ENCODE results near the gene FAF1. TPM values are rescaled to one million over a fixed set of nuclear protein-coding genes. Genes with fewer than 3 reads are reported as not detected.
"Not testable (repeated sequence)": the region's sequence is repeated elsewhere in the genome, so short reads cannot be mapped to it uniquely, and the experiment has no call there.

FAF1 gene
- total RNA-seq, result 59.7 and 65.3 TPM in 2 replicates

- peak within 1 kb of the TSS; percentile 77 for H3K27ac Mint-ChIP-seq
- peaks cover 6% of the 10 kb centered on the region for H3K36me3 Mint-ChIP-seq (ENCODE audit: low read depth)
Measured at GRCh38 chr1:50959913-50960844, at the start of gene FAF1. TSS of gene FAF1 (minus strand) at chr1:50960267. CDS start at chr1:50959811, 456 bp downstream.

GRCh38 chr1:51009381-51009780, 49.3 kb upstream of the FAF1 start:
- Mint-ChIP-seq H3K27ac (no peak overlapping the region), H3K27me3 (ENCODE audit: low read depth) (peaks cover 20% of the 10 kb centered on the region), H3K9me3 (no peaks in the 10 kb centered on the region)

More at GRCh38 chr1:50959913-50960844, at the start of gene FAF1:
- Mint-ChIP-seq H3K4me1 (ENCODE audit: low read depth) (peaks cover 19% of the 10 kb centered on the region), H3K27me3 (ENCODE audit: low read depth) (no peaks in the 10 kb centered on the region), H3K4me3 (ENCODE audit: low read depth) (peak within 1 kb of the TSS; percentile 87), H3K9me3 (no peaks in the 10 kb centered on the region)
- DNase-seq (ENCODE audit: low spot score), result peak; percentile 98
- intact Hi-C loops (cut with micrococcal nuclease), result loop anchor here (1.0 to 10.0 kb wide), 4 partner anchors 8 to 555 kb away; partner anchors contain the start of gene EPS15

GRCh38 chr1:51005549-51005948, 45.5 kb upstream of the FAF1 start:
- H3K9me3 Mint-ChIP-seq; H3K27ac Mint-ChIP-seq; H3K4me3 Mint-ChIP-seq (ENCODE audit: low read depth); H3K4me1 Mint-ChIP-seq (ENCODE audit: low read depth); DNase-seq (ENCODE audit: low spot score); intact Hi-C loops (cut with micrococcal nuclease); H3K36me3 Mint-ChIP-seq (ENCODE audit: low read depth): not testable (repeated sequence)
- peaks cover 24% of the 10 kb centered on the region for H3K27me3 Mint-ChIP-seq (ENCODE audit: low read depth)

More at GRCh38 chr1:51009381-51009780, 49.3 kb upstream of the FAF1 start:
- intact Hi-C loops (cut with micrococcal nuclease), result no loop called here
- DNase-seq (ENCODE audit: low spot score), result no peak
- H3K4me3 Mint-ChIP-seq (ENCODE audit: low read depth), result no peak overlapping the region
- no peaks in the 10 kb centered on the region for H3K4me1 Mint-ChIP-seq (ENCODE audit: low read depth)
- no peaks in the 10 kb centered on the region for H3K36me3 Mint-ChIP-seq (ENCODE audit: low read depth)

- H3K9me3 Mint-ChIP-seq, result no peaks in the 10 kb centered on the region
- no peak overlapping the region for H3K4me3 Mint-ChIP-seq (ENCODE audit: low read depth)
- DNase-seq (ENCODE audit: low spot score), result no peak
- no peak overlapping the region for H3K27ac Mint-ChIP-seq
- H3K27me3 Mint-ChIP-seq (ENCODE audit: low read depth), result peaks cover 27% of the 10 kb centered on the region
- no peaks in the 10 kb centered on the region for H3K4me1 Mint-ChIP-seq (ENCODE audit: low read depth)
- intact Hi-C loops (cut with micrococcal nuclease), result no loop called here
- H3K36me3 Mint-ChIP-seq (ENCODE audit: low read depth), result no peaks in the 10 kb centered on the region
Measured at GRCh38 chr1:51002516-51002915, 42.4 kb upstream of the FAF1 start.

GRCh38 chr1:51000651-51001050, 40.6 kb upstream of the FAF1 start:
- intact Hi-C loops (cut with micrococcal nuclease), result no loop called here
- H3K27ac Mint-ChIP-seq, result no peak overlapping the region
- no peak overlapping the region for H3K4me3 Mint-ChIP-seq (ENCODE audit: low read depth)
- H3K9me3 Mint-ChIP-seq, result no peaks in the 10 kb centered on the region
- no peaks in the 10 kb centered on the region for H3K4me1 Mint-ChIP-seq (ENCODE audit: low read depth)
- no peaks in the 10 kb centered on the region for H3K36me3 Mint-ChIP-seq (ENCODE audit: low read depth)
- peaks cover 27% of the 10 kb centered on the region for H3K27me3 Mint-ChIP-seq (ENCODE audit: low read depth)
- DNase-seq (ENCODE audit: low spot score), result no peak

- peaks cover 28% of the 10 kb centered on the region for H3K27me3 Mint-ChIP-seq (ENCODE audit: low read depth)
- no peaks in the 10 kb centered on the region for H3K9me3 Mint-ChIP-seq
- no peak overlapping the region for H3K27ac Mint-ChIP-seq
- intact Hi-C loops (cut with micrococcal nuclease), result no loop called here
- H3K36me3 Mint-ChIP-seq (ENCODE audit: low read depth), result no peaks in the 10 kb centered on the region
- no peaks in the 10 kb centered on the region for H3K4me1 Mint-ChIP-seq (ENCODE audit: low read depth)
- no peak for DNase-seq (ENCODE audit: low spot score)
- H3K4me3 Mint-ChIP-seq (ENCODE audit: low read depth), result no peak overlapping the region
Measured at GRCh38 chr1:51000160-51000559, 40.1 kb upstream of the FAF1 start.

- intact Hi-C loops (cut with micrococcal nuclease); H3K36me3 Mint-ChIP-seq (ENCODE audit: low read depth); H3K4me3 Mint-ChIP-seq (ENCODE audit: low read depth); H3K4me1 Mint-ChIP-seq (ENCODE audit: low read depth); H3K27ac Mint-ChIP-seq; DNase-seq (ENCODE audit: low spot score); H3K9me3 Mint-ChIP-seq: not testable (repeated sequence)
- H3K27me3 Mint-ChIP-seq (ENCODE audit: low read depth), result peaks cover 26% of the 10 kb centered on the region
Measured at GRCh38 chr1:50999375-50999774, 39.3 kb upstream of the FAF1 start.

- no peaks in the 10 kb centered on the region for H3K36me3 Mint-ChIP-seq (ENCODE audit: low read depth)
- intact Hi-C loops (cut with micrococcal nuclease), result no loop called here
- H3K9me3 Mint-ChIP-seq, result no peaks in the 10 kb centered on the region
- no peak for DNase-seq (ENCODE audit: low spot score)
- no peak overlapping the region for H3K4me3 Mint-ChIP-seq (ENCODE audit: low read depth)
- H3K4me1 Mint-ChIP-seq (ENCODE audit: low read depth), result no peaks in the 10 kb centered on the region
- no peak overlapping the region for H3K27ac Mint-ChIP-seq
- H3K27me3 Mint-ChIP-seq (ENCODE audit: low read depth), result peaks cover 28% of the 10 kb centered on the region
Measured at GRCh38 chr1:50996083-50996482, 36.0 kb upstream of the FAF1 start.

GRCh38 chr1:50995651-50996050, 35.6 kb upstream of the FAF1 start:
- Mint-ChIP-seq H3K36me3 (ENCODE audit: low read depth) (no peaks in the 10 kb centered on the region), H3K4me1 (ENCODE audit: low read depth) (no peaks in the 10 kb centered on the region), H3K4me3 (ENCODE audit: low read depth) (no peak overlapping the region), H3K27me3 (ENCODE audit: low read depth) (peaks cover 28% of the 10 kb centered on the region), H3K9me3 (no peaks in the 10 kb centered on the region), H3K27ac (no peak overlapping the region)
- DNase-seq (ENCODE audit: low spot score), result no peak
- intact Hi-C loops (cut with micrococcal nuclease), result no loop called here

- H3K9me3 Mint-ChIP-seq, result no peaks in the 10 kb centered on the region
- H3K36me3 Mint-ChIP-seq (ENCODE audit: low read depth), result no peaks in the 10 kb centered on the region
- no peak overlapping the region for H3K4me3 Mint-ChIP-seq (ENCODE audit: low read depth)
- H3K4me1 Mint-ChIP-seq (ENCODE audit: low read depth), result no peaks in the 10 kb centered on the region
- intact Hi-C loops (cut with micrococcal nuclease), result no loop called here
- no peak overlapping the region for H3K27ac Mint-ChIP-seq
- H3K27me3 Mint-ChIP-seq (ENCODE audit: low read depth), result peaks cover 25% of the 10 kb centered on the region
- no peak for DNase-seq (ENCODE audit: low spot score)
Measured at GRCh38 chr1:50994997-50995396, 34.9 kb upstream of the FAF1 start.

- intact Hi-C loops (cut with micrococcal nuclease), result no loop called here
- Mint-ChIP-seq H3K4me1 (ENCODE audit: low read depth) (no peaks in the 10 kb centered on the region), H3K4me3 (ENCODE audit: low read depth) (no peak overlapping the region), H3K9me3 (no peaks in the 10 kb centered on the region), H3K36me3 (ENCODE audit: low read depth) (no peaks in the 10 kb centered on the region), H3K27ac (no peak overlapping the region), H3K27me3 (ENCODE audit: low read depth) (peaks cover 24% of the 10 kb centered on the region)
- DNase-seq (ENCODE audit: low spot score), result no peak
Measured at GRCh38 chr1:50993645-50994044, 33.6 kb upstream of the FAF1 start.

- intact Hi-C loops (cut with micrococcal nuclease), result no loop called here
- no peaks in the 10 kb centered on the region for H3K9me3 Mint-ChIP-seq
- no peaks in the 10 kb centered on the region for H3K4me1 Mint-ChIP-seq (ENCODE audit: low read depth)
- no peaks in the 10 kb centered on the region for H3K36me3 Mint-ChIP-seq (ENCODE audit: low read depth)
- DNase-seq (ENCODE audit: low spot score), result no peak
- peaks cover 21% of the 10 kb centered on the region for H3K27me3 Mint-ChIP-seq (ENCODE audit: low read depth)
- H3K4me3 Mint-ChIP-seq (ENCODE audit: low read depth), result no peak overlapping the region
- no peak overlapping the region for H3K27ac Mint-ChIP-seq
Measured at GRCh38 chr1:50992532-50993318, 32.7 kb upstream of the FAF1 start.

- H3K27me3 Mint-ChIP-seq (ENCODE audit: low read depth), result peaks cover 29% of the 10 kb centered on the region
- no peaks in the 10 kb centered on the region for H3K4me1 Mint-ChIP-seq (ENCODE audit: low read depth)
- intact Hi-C loops (cut with micrococcal nuclease), result no loop called here
- no peak for DNase-seq (ENCODE audit: low spot score)
- H3K9me3 Mint-ChIP-seq, result no peaks in the 10 kb centered on the region
- H3K4me3 Mint-ChIP-seq (ENCODE audit: low read depth), result no peak overlapping the region
- no peaks in the 10 kb centered on the region for H3K36me3 Mint-ChIP-seq (ENCODE audit: low read depth)
- no peak overlapping the region for H3K27ac Mint-ChIP-seq
Measured at GRCh38 chr1:50989694-50990093, 29.6 kb upstream of the FAF1 start.
